Renal cortical epithelial cell (primary cell): ENCODE measurements around the gene ZNF346. TPM values are rescaled to one million over a fixed set of nuclear protein-coding genes. Genes with fewer than 3 reads are reported as not detected.
A peak's percentile ranks its signal among the peaks of the same experiment; 100 is the strongest.

Experiments
- DNase-seq: peaks from one replicate; pipeline ENCODE4 v3.0.0-alpha.2; 2011; ENCODE audit warnings: low read depth
- total RNA-seq: library from RNA; depleted of rRNA; stranded (reverse); fragments of >200 nt; gene quantifications from 2 replicates; pipeline ENCODE4 v1.2.3, GENCODE V29; 2014

Gene ZNF346
- total RNA-seq, 1 donor from 2014 or later: 23.8 TPM

GRCh38 chr5:177117441-177118045 is 95.0 kb downstream of the ZNF346 start:
- no peak for DNase-seq

GRCh38 chr5:177122566-177122965 is 100.1 kb downstream of the ZNF346 start:
- DNase-seq: no peak

GRCh38 chr5:177123789-177124485 is 101.4 kb downstream of the ZNF346 start:
- DNase-seq: no peak

GRCh38 chr5:177124486-177124991 is 102.0 kb downstream of the ZNF346 start:
- DNase-seq: no peak

GRCh38 chr5:177126771-177127170 is 104.3 kb downstream of the ZNF346 start:
- no peak for DNase-seq

GRCh38 chr5:177128551-177128981 is 106.1 kb downstream of the ZNF346 start:
- DNase-seq: peak; percentile 27

GRCh38 chr5:177130211-177131018 is 107.9 kb downstream of the ZNF346 start:
- DNase-seq: no peak

Other genes with a start within 250 kb of the ZNF346 start
- 0.69 and 2.2 TPM in 2 replicates for gene UNC5A, start 212.1 kb upstream of the ZNF346 start, total RNA-seq
- 0.05 and 0.17 TPM in 2 replicates for gene HK3, start 123.3 kb upstream of the ZNF346 start, total RNA-seq
- 35.1 and 43.4 TPM in 2 replicates for gene UIMC1, start 15.9 kb upstream of the ZNF346 start, total RNA-seq
- 14.1 and 35.2 TPM in 2 replicates for gene FGFR4, start 64.2 kb downstream of the ZNF346 start, total RNA-seq
- gene NSD1, start 111.1 kb downstream of the ZNF346 start, total RNA-seq: 42.4 and 59.1 TPM in 2 replicates